GM20431 (cell line): ENCODE measurements around the gene TCF12.
"Not testable (repeated sequence)": the region's sequence is repeated elsewhere in the genome, so short reads cannot be mapped to it uniquely, and the experiment has no call there.

Source experiments
- in situ Hi-C: fragments of 300-500 bp; cut with MseI, MboI; formaldehyde crosslinking; loops from one replicate; pipeline ENCODE4 v1.15.0; 2020; ENCODE audit warnings: low sequenced_read_pairs; ENCODE audit not compliant: unreplicated experiment

TCF12 gene

GRCh38 chr15:57082054-57082728 lies 163.7 kb downstream of the TCF12 start:
- in situ Hi-C loops: no loop called here

- in situ Hi-C loops: no loop called here
Measured at GRCh38 chr15:57084192-57084591, 165.7 kb downstream of the TCF12 start.

- in situ Hi-C loops: no loop called here
Measured at GRCh38 chr15:57085267-57085666, 166.8 kb downstream of the TCF12 start.

- in situ Hi-C loops: no loop called here
Measured at GRCh38 chr15:57086857-57087427, 168.5 kb downstream of the TCF12 start.

- in situ Hi-C loops: no loop called here
Measured at GRCh38 chr15:57089815-57090495, 171.5 kb downstream of the TCF12 start.

- in situ Hi-C loops: no loop called here
Measured at GRCh38 chr15:57090496-57090859, 172.0 kb downstream of the TCF12 start.

GRCh38 chr15:57091636-57092035 lies 173.2 kb downstream of the TCF12 start:
- in situ Hi-C loops: no loop called here

- in situ Hi-C loops: no loop called here
Measured at GRCh38 chr15:57092252-57092651, 173.8 kb downstream of the TCF12 start.

GRCh38 chr15:57094321-57095257 lies 176.1 kb downstream of the TCF12 start:
- in situ Hi-C loops: no loop called here

- in situ Hi-C loops: no loop called here
Measured at GRCh38 chr15:57095896-57096295, 177.5 kb downstream of the TCF12 start.

GRCh38 chr15:57097246-57097645 lies 178.8 kb downstream of the TCF12 start:
- in situ Hi-C loops: no loop called here

GRCh38 chr15:57097919-57098543 lies 179.6 kb downstream of the TCF12 start:
- in situ Hi-C loops: not testable (repeated sequence)

- in situ Hi-C loops: no loop called here
Measured at GRCh38 chr15:57098896-57099295, 180.5 kb downstream of the TCF12 start.

GRCh38 chr15:57100136-57100539 lies 181.7 kb downstream of the TCF12 start:
- in situ Hi-C loops: no loop called here

- in situ Hi-C loops: no loop called here
Measured at GRCh38 chr15:57102858-57103257, 184.4 kb downstream of the TCF12 start.

- in situ Hi-C loops: no loop called here
Measured at GRCh38 chr15:57108296-57108695, 189.9 kb downstream of the TCF12 start.

GRCh38 chr15:57109005-57109404 lies 190.6 kb downstream of the TCF12 start:
- in situ Hi-C loops: no loop called here

- in situ Hi-C loops: no loop called here
Measured at GRCh38 chr15:57111002-57111401, 192.6 kb downstream of the TCF12 start.

- in situ Hi-C loops: no loop called here
Measured at GRCh38 chr15:57112178-57112577, 193.7 kb downstream of the TCF12 start.

GRCh38 chr15:57114070-57114469 lies 195.6 kb downstream of the TCF12 start:
- in situ Hi-C loops: no loop called here
